Measurements from ENCODE around the gene NUBPL. TPM values are rescaled to one million over a fixed set of nuclear protein-coding genes. Genes with fewer than 3 reads are reported as not detected.
"Not testable (repeated sequence)": the region's sequence is repeated elsewhere in the genome, so short reads cannot be mapped to it uniquely, and the experiment has no call there.

NUBPL gene
- total RNA-seq, 4 donors from 2014 or later, result 7.5 to 28.9 (median 11.9) TPM

DNA sequence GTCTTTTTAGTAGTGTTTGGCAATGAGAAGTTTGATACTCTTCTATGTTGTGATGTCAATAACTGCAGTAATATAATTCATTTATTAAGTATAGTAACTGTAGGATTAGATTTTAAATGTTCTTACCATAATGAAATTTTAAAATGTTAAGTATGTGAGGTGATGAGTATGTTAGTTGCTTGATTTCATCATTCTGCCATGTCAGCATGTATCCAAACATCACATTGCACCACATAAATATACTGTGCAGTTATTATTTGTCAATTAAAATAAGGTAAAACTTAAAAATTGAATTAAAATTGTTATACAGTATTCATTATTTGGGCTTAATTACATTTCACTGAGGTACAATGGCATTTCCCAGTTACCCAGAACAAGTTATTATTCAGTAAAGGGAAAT lies 138.6 kb downstream of the NUBPL start:
- H3K36me3 ChIP-seq, result peaks cover 12% of the 10 kb centered on the region
- no peak overlapping the region for H3K27ac ChIP-seq
- no peak overlapping the region for H3K4me3 ChIP-seq
- TF ChIP-seq CTCF (IDR thresholded peaks at IDR 0.05) (no peak), POLR2AphosphoS5 (IDR thresholded peaks at IDR 0.05) (no peak), POLR2A (IDR thresholded peaks at IDR 0.05) (no peak), EP300 (IDR thresholded peaks at IDR 0.05) (no peak)
- H3K9me3 ChIP-seq, result no peaks in the 10 kb centered on the region
- no peaks in the 10 kb centered on the region for H3K4me1 ChIP-seq
- H3K27me3 ChIP-seq, result no peaks in the 10 kb centered on the region
- DNase-seq (ENCODE audit: low spot score in 2 of 2), result no peak

DNA sequence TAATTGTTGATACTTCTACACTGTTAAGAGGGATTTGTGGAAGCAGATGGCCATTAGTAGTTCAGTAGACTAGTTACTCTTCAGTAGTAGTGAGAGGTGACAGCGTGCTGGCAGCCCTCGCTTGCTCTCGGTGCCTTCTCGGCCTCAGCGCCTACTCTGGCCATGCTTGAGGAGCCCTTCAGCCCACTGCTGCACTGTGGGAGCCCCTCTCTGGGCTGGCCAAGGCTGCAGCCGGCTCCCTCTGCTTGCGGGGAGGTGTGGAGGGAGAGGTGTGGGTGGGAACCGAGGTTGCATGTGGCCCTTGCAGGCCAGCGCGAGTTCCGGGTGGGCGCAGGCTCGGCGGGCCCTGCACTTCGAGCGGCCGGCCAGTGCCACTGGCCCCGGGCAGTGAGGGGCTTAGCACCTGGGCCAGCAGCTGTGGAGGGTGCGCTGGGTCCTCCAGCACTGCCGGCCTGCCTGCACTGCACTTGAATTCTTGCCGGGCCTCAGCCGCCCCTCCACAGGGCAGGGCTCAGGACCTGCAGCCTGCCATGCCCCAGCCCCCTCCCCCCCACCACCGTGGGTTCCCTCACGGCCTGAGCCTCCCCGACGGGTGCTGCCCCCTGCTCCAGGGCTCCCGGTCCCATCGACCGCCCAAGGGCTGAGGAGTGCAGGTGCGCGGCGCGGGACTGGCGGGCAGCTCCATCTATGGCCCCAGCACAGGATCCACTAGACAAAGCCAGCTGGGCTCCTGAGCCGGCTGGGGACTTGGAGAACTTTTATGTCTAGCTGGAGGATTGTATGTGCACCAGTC lies 139.3 kb downstream of the NUBPL start:
- no peak for DNase-seq (ENCODE audit: low spot score in 2 of 2)
- WGBS, result 98% methylated on average over 20 of the region's 35 CpGs
- H3K27ac ChIP-seq, result no peak overlapping the region
- H3K9me3 ChIP-seq, result no peaks in the 10 kb centered on the region
- H3K36me3 ChIP-seq, result peaks cover 18% of the 10 kb centered on the region
- no peak overlapping the region for H3K4me3 ChIP-seq
- TF ChIP-seq CTCF (IDR thresholded peaks at IDR 0.05) (no peak), POLR2A (IDR thresholded peaks at IDR 0.05) (no peak), EP300 (IDR thresholded peaks at IDR 0.05) (no peak), POLR2AphosphoS5 (IDR thresholded peaks at IDR 0.05) (no peak)
- no peaks in the 10 kb centered on the region for H3K4me1 ChIP-seq
- no peaks in the 10 kb centered on the region for H3K27me3 ChIP-seq

- no peaks in the 10 kb centered on the region for H3K4me1 ChIP-seq
- H3K9me3 ChIP-seq, result no peaks in the 10 kb centered on the region
Measured at GRCh38 chr14:31702130-31702529, 140.9 kb downstream of the NUBPL start.

GRCh38 chr14:31703056-31703455 lies 141.9 kb downstream of the NUBPL start:
- WGBS, result 88% methylated on average over 2 of the region's 2 CpGs
- TF ChIP-seq POLR2AphosphoS5 (IDR thresholded peaks at IDR 0.05), result no peak
- TF ChIP-seq EP300 (IDR thresholded peaks at IDR 0.05), result no peak
- no peaks in the 10 kb centered on the region for H3K27me3 ChIP-seq

More at GRCh38 chr14:31702130-31702529, 140.9 kb downstream of the NUBPL start:
- no peak for DNase-seq (ENCODE audit: low spot score in 2 of 2)
- Histone ChIP-seq H3K4me3 (no peak overlapping the region), H3K27me3 (no peaks in the 10 kb centered on the region), H3K36me3 (peaks cover 22% of the 10 kb centered on the region), H3K27ac (no peak overlapping the region)
- 85% methylated on average over 2 of the region's 2 CpGs for whole genome bisulfite sequencing
- no peak for TF ChIP-seq CTCF (IDR thresholded peaks at IDR 0.05)
- TF ChIP-seq EP300 (IDR thresholded peaks at IDR 0.05), result no peak
- no peak for TF ChIP-seq POLR2A (IDR thresholded peaks at IDR 0.05)
- no peak for TF ChIP-seq POLR2AphosphoS5 (IDR thresholded peaks at IDR 0.05)

GRCh38 chr14:31705731-31706130 lies 144.5 kb downstream of the NUBPL start:
- WGBS, result 100% methylated on average over 6 of the region's 14 CpGs
- DNase-seq (ENCODE audit: low spot score in 2 of 2), result no peak
- TF ChIP-seq EP300 (IDR thresholded peaks at IDR 0.05), result no peak
- no peak for TF ChIP-seq POLR2A (IDR thresholded peaks at IDR 0.05)
- TF ChIP-seq POLR2AphosphoS5 (IDR thresholded peaks at IDR 0.05), result no peak
- TF ChIP-seq CTCF (IDR thresholded peaks at IDR 0.05), result no peak

More at GRCh38 chr14:31703056-31703455, 141.9 kb downstream of the NUBPL start:
- no peaks in the 10 kb centered on the region for H3K9me3 ChIP-seq
- H3K36me3 ChIP-seq, result peaks cover 22% of the 10 kb centered on the region
- no peak overlapping the region for H3K27ac ChIP-seq
- no peak for DNase-seq (ENCODE audit: low spot score in 2 of 2)
- H3K4me3 ChIP-seq, result no peak overlapping the region
- H3K4me1 ChIP-seq, result no peaks in the 10 kb centered on the region

DNA sequence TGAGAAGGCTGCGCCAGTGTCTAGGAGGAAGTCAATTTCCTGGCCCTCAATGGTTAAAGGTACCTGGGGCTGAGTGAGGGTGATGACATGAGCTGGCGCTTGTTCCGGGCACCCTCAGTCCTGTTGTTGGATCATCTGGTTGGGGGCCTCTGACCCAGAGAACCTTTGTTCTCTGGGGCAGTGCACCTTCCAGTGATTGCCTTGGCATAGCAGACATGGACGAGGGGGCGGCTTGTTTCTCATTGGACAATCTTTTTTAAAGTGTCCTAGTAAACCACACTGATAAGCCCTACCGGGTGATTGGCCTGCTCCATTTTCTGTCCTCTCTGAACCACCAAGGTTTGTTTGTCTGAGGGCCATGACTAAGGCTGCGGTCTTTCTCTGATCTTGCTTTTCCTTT lies 147.5 kb downstream of the NUBPL start:
- not testable (repeated sequence) for DNase-seq (ENCODE audit: low spot score in 2 of 2); H3K27ac ChIP-seq; H3K4me1 ChIP-seq; H3K4me3 ChIP-seq; H3K27me3 ChIP-seq; H3K9me3 ChIP-seq
- WGBS, result 95% methylated on average over 7 of the region's 7 CpGs
- peaks cover 16% of the 10 kb centered on the region for H3K36me3 ChIP-seq

More at GRCh38 chr14:31705731-31706130, 144.5 kb downstream of the NUBPL start:
- H3K4me3 ChIP-seq, result no peak overlapping the region
- H3K36me3 ChIP-seq, result peaks cover 22% of the 10 kb centered on the region
- no peaks in the 10 kb centered on the region for H3K27me3 ChIP-seq
- H3K4me1 ChIP-seq, result no peaks in the 10 kb centered on the region
- no peaks in the 10 kb centered on the region for H3K9me3 ChIP-seq
- no peak overlapping the region for H3K27ac ChIP-seq

Data from suprapubic skin (tissue), 4 donors.